H1 (cell line): ENCODE results near the gene SURF2. TPM values are rescaled to one million over a fixed set of nuclear protein-coding genes. Genes with fewer than 3 reads are reported as not detected.

Experiments used
- CTCF ChIA-PET: fragments of 300-600 bp; sonication (Branson Sonifier 250); formaldehyde crosslinking; loops from one replicate; lab custom pipeline; 2021; ENCODE audit not compliant: partially characterized antibody; lab: Charles Lee
- POLR2A ChIA-PET: fragments of 300-600 bp; sonication (Branson Sonifier 250); formaldehyde crosslinking; loops from one replicate; lab custom pipeline; 2021; ENCODE audit warnings: inconsistent platforms; ENCODE audit not compliant: partially characterized antibody; lab: Charles Lee
- DNase-seq, 2 experiments: peaks; one replicate each; pipeline versions ENCODE4 v3.0.0 to v3.0.0-alpha.2; 2010 to 2022; ENCODE audit warnings: low spot score in 2 of 2, low read depth in 1 of 2, mixed read lengths in 1 of 2
- FAIRE-seq: peaks from 2 replicates; lab custom pipeline; 2011; peaks lifted over from hg19 to GRCh38; lab: Jason Lieb, UNC
- H2AFZ ChIP-seq: 2 replicates; pipeline ENCODE4 v1.8.1; 2012; ENCODE audit warnings: low read length, inconsistent platforms
- H2AK5ac ChIP-seq: 2 replicates; pipeline ENCODE4 v1.6.1; 2013; ENCODE audit warnings: low read depth, low read length
- H2BK120ac ChIP-seq: replicated peaks from 2 replicates; pipeline ENCODE3; 2013; ENCODE audit warnings: low read depth, low read length, inconsistent platforms
- H2BK12ac ChIP-seq: 2 replicates; pipeline ENCODE4 v1.6.1; 2013; ENCODE audit warnings: low read depth, low read length
- H2BK15ac ChIP-seq: 2 replicates; pipeline ENCODE4 v1.6.1; 2013; ENCODE audit warnings: low read length
- H2BK20ac ChIP-seq: 2 replicates; pipeline ENCODE4 v1.6.1; 2013; ENCODE audit warnings: low read length
- H2BK5ac ChIP-seq: 2 replicates; pipeline ENCODE4 v1.6.1; 2013; ENCODE audit warnings: low read depth, low read length
- H3K14ac ChIP-seq: 2 replicates; pipeline ENCODE4 v1.6.1; 2013; ENCODE audit warnings: inconsistent platforms; ENCODE audit not compliant: insufficient read length
- H3K18ac ChIP-seq: 2 replicates; pipeline ENCODE4 v1.6.1; 2013; ENCODE audit warnings: low read length; ENCODE audit errors: extremely low read depth
- H3K23ac ChIP-seq: 2 replicates; pipeline ENCODE4 v1.6.1; 2013; ENCODE audit warnings: inconsistent platforms; ENCODE audit not compliant: insufficient read length
- H3K23me2 ChIP-seq: 2 replicates; pipeline ENCODE4 v1.6.1; 2013; ENCODE audit warnings: low read depth, low read length
- H3K27ac ChIP-seq: 2 replicates; pipeline ENCODE4 v1.6.1; 2011; ENCODE audit warnings: low read depth, low read length, inconsistent platforms
- H3K27me3 ChIP-seq, 4 experiments: replicated peaks in 1 of 4; 1 replicate in 1 of 4; 2 replicates in 3 of 4; pipeline versions ENCODE4 v1.6.1 to v1.8.1; 2011 to 2013; ENCODE audit warnings: low read length in 3 of 4, mild to moderate bottlenecking in 3 of 4, inconsistent platforms in 2 of 4, mixed read lengths in 2 of 4, moderate library complexity in 1 of 4; ENCODE audit not compliant: control insufficient read depth in 3 of 4, insufficient read depth in 3 of 4; ENCODE audit errors: extremely low read depth in 1 of 4
- H3K36me3 ChIP-seq, 4 experiments: 2 replicates each; pipeline versions ENCODE4 v1.6.1 to v1.8.1; 2011 to 2013; ENCODE audit warnings: mild to moderate bottlenecking in 4 of 4, low read length in 3 of 4, moderate library complexity in 2 of 4, control low read depth in 1 of 4, inconsistent platforms in 1 of 4; ENCODE audit not compliant: insufficient read depth in 4 of 4, control insufficient read depth in 2 of 4
- H3K4ac ChIP-seq: replicated peaks from 2 replicates; pipeline ENCODE3; 2013; ENCODE audit warnings: low read length, low read depth, mixed read lengths, inconsistent platforms; ENCODE audit not compliant: insufficient read length
- H3K4me1 ChIP-seq, 4 experiments: replicated peaks in 1 of 4; 1 replicate in 1 of 4; 2 replicates in 3 of 4; pipeline versions ENCODE4 v1.6.1 to v1.8.1; 2011 to 2013; ENCODE audit warnings: low read length in 3 of 4, inconsistent platforms in 2 of 4, mixed read lengths in 1 of 4; ENCODE audit not compliant: insufficient read depth in 4 of 4, control insufficient read depth in 3 of 4
- H3K4me2 ChIP-seq, 2 experiments: 2 replicates each; pipeline versions ENCODE4 v1.6.1 to v1.8.1; 2011 to 2013; ENCODE audit warnings: low read depth in 2 of 2, low read length in 2 of 2, control low read depth in 1 of 2, inconsistent platforms in 1 of 2, mild to moderate bottlenecking in 1 of 2; ENCODE audit not compliant: insufficient read depth in 1 of 2
- H3K4me3 ChIP-seq, 4 experiments: fragments of 200-600, 300-600 bp in 1 of 4; sonication (generic), shearing (Covaris generic), sonication (Bioruptor Twin) in 1 of 4; 2 replicates each; pipeline versions ENCODE4 v1.5.1 to v1.8.1; 2011 to 2016; ENCODE audit warnings: low read length in 4 of 4, low read depth in 3 of 4, control low read depth in 2 of 4, inconsistent platforms in 2 of 4, mild to moderate bottlenecking in 2 of 4, mixed read lengths in 1 of 4, moderate library complexity in 1 of 4; ENCODE audit not compliant: insufficient read depth in 2 of 4; ENCODE audit errors: extremely low read depth in 1 of 4
- H3K56ac ChIP-seq: replicated peaks from 2 replicates; pipeline ENCODE3; 2013; ENCODE audit warnings: low read depth, mild to moderate bottlenecking, mixed read lengths, low read length, inconsistent platforms; ENCODE audit not compliant: insufficient read length
- H3K79me1 ChIP-seq: 2 replicates; pipeline ENCODE4 v1.6.1; 2013; ENCODE audit warnings: low read depth, low read length, control low read depth
- H3K79me2 ChIP-seq, 2 experiments: 2 replicates each; pipeline versions ENCODE4 v1.6.1 to v1.8.1; 2012 to 2013; ENCODE audit warnings: low read length in 2 of 2, mild to moderate bottlenecking in 2 of 2, inconsistent platforms in 1 of 2; ENCODE audit not compliant: insufficient read depth in 2 of 2, control insufficient read depth in 1 of 2
- H3K9ac ChIP-seq, 4 experiments: replicated peaks in 1 of 4; 1 replicate in 1 of 4; 2 replicates in 3 of 4; pipeline versions ENCODE4 v1.6.1 to v1.8.1; 2011 to 2013; ENCODE audit warnings: low read depth in 3 of 4, low read length in 3 of 4, control low read depth in 2 of 4, mild to moderate bottlenecking in 2 of 4, moderate library complexity in 2 of 4, inconsistent platforms in 1 of 4; ENCODE audit errors: extremely low read depth in 1 of 4
- H3K9me3 ChIP-seq, 2 experiments: 2 replicates each; pipeline versions ENCODE4 v1.6.1 to v1.8.1; 2012 to 2013; ENCODE audit warnings: mild to moderate bottlenecking in 2 of 2, moderate library complexity in 2 of 2, control low read depth in 1 of 2, inconsistent platforms in 1 of 2, low read depth in 1 of 2, low read length in 1 of 2, mixed read lengths in 1 of 2; ENCODE audit not compliant: insufficient read depth in 2 of 2
- H4K20me1 ChIP-seq, 2 experiments: replicated peaks in 1 of 2; 2 replicates each; pipeline versions ENCODE3 to v1.8.1; 2011 to 2013; ENCODE audit warnings: inconsistent platforms in 2 of 2, low read length in 2 of 2, mild to moderate bottlenecking in 1 of 2; ENCODE audit not compliant: insufficient read depth in 2 of 2, control insufficient read depth in 1 of 2
- H4K5ac ChIP-seq: 2 replicates; pipeline ENCODE4 v1.6.1; 2013; ENCODE audit warnings: low read length, low read depth, mixed read lengths, inconsistent platforms; ENCODE audit not compliant: insufficient read length
- H4K8ac ChIP-seq: 2 replicates; pipeline ENCODE4 v1.8.0; 2013; ENCODE audit warnings: mild to moderate bottlenecking, moderate library complexity, low read length, inconsistent platforms; ENCODE audit not compliant: insufficient read depth; ENCODE audit errors: extremely low read depth
- H4K91ac ChIP-seq: replicated peaks from 2 replicates; pipeline ENCODE3; 2013; ENCODE audit warnings: low read length, mixed read lengths, inconsistent platforms; ENCODE audit not compliant: insufficient read length
- ASH2L ChIP-seq: fragments of 200-600, 300-600 bp; sonication (generic); IDR thresholded peaks from one replicate; pipeline ENCODE4 v1.7.1; 2017; ENCODE audit warnings: low read length
- CBX5 ChIP-seq: fragments of 300-800, 300-1000 bp; sonication (generic); IDR thresholded peaks from 2 replicates; pipeline ENCODE4 v1.7.1; 2016; ENCODE audit warnings: antibody characterized with exemption, low read length, low read depth
- CREB1 ChIP-seq: IDR thresholded peaks from 2 replicates; pipeline ENCODE4 v1.6.1; 2012; ENCODE audit warnings: inconsistent platforms
- GABPA ChIP-seq: IDR thresholded peaks from 2 replicates; pipeline ENCODE4 v1.6.1; 2011; ENCODE audit warnings: mild to moderate bottlenecking, low read length, moderate library complexity, borderline replicate concordance; ENCODE audit not compliant: insufficient read depth
- KDM4A ChIP-seq: IDR thresholded peaks from one replicate; pipeline ENCODE4 v1.7.1; 2012; ENCODE audit warnings: low read depth, mild to moderate bottlenecking, moderate library complexity, low read length, inconsistent platforms; ENCODE audit not compliant: severe bottlenecking
- POLR2AphosphoS5 ChIP-seq: IDR thresholded peaks from 2 replicates; pipeline ENCODE4 v1.6.1; 2011; ENCODE audit warnings: low read depth, low read length
- WGBS, 2 experiments: shearing (Covaris generic) in 1 of 2; methylation state at CpG; one replicate each; pipeline versions ENCODE4 v1.1.6 to v1.1.7; 2013 to 2015; ENCODE audit warnings: low lambda C conversion rate in 2 of 2, mixed read lengths in 2 of 2, inconsistent platforms in 1 of 2, low coverage in 1 of 2, missing lambda C conversion rate in 1 of 2; ENCODE audit not compliant: insufficient replicate concordance in 2 of 2, insufficient coverage in 1 of 2, insufficient read length in 1 of 2; ENCODE audit errors: extremely low coverage in 1 of 2, missing lambda C conversion rate in 1 of 2; 5-methylcytosine and 5-hydroxymethylcytosine counted together
- polyA plus RNA-seq, 7 experiments: library from polyadenylated mRNA; depleted of rRNA in 3 of 7; stranded (reverse) in 5 of 7; unstranded in 2 of 7; fragments of >200 nt in 5 of 7; fragments of 200-250 nt in 2 of 7; gene quantifications; 1 replicate in 5 of 7; 2 replicates in 1 of 7; 4 replicates in 1 of 7; pipeline versions ENCODE4 v1.2.1 to v1.2.3, GENCODE V29; 2011 to 2013; ENCODE audit warnings: missing spikeins in 2 of 7, mixed read lengths in 2 of 7
- total RNA-seq: library from RNA; stranded (reverse); fragmentation: NEBNext Ultra II Directional; extraction: Animal tissue kit (Norgen Biotek cat#: 25700); gene quantifications from 2 replicates; pipeline ENCODE4 v1.2.1, GENCODE V29; 2021

SURF2 gene
- total and polyA plus RNA-seq, 2 of the 8 experiments (the other 6 are each of a cell fraction or from before 2014, with no cell fraction given), result 36.6 to 37.7 TPM

GRCh38 chr9:133353548-133353947 is 2.8 kb upstream of the SURF2 start:
- peaks cover 20 to 45% (median 39%) of the 10 kb centered on the region in 4 experiments for H3K36me3 ChIP-seq
- no peak overlapping the region for H3K56ac ChIP-seq
- no peak overlapping the region for H4K91ac ChIP-seq
- no peak overlapping the region for H3K4ac ChIP-seq
- H2BK120ac ChIP-seq, result no peak overlapping the region
- 84% methylated on average over 5 of the region's 5 CpGs; no CpG with 5 or more reads in 1 of the 2 experiments for WGBS, 2 experiments
- H2BK20ac ChIP-seq, result no peak overlapping the region
- H2AK5ac ChIP-seq, result no peak overlapping the region
- no peak overlapping the region for H3K27ac ChIP-seq
- no peak overlapping the region for H2BK15ac ChIP-seq
- no peak overlapping the region for H2AFZ ChIP-seq
- no peak overlapping the region for H3K18ac ChIP-seq
- no peak for DNase-seq
- H3K9ac ChIP-seq, result no peak overlapping the region
- H3K4me2 ChIP-seq, result no peak overlapping the region
- H3K79me1 ChIP-seq, result no peaks in the 10 kb centered on the region; the same call in 1 of the 2 replicates
- TF ChIP-seq GABPA (no peak), KDM4A (no peak), CBX5 (no peak), POLR2AphosphoS5 (peak; percentile 71; the same call in 1 of the 2 replicates), ASH2L (no peak), CREB1 (no peak)
- POLR2A ChIA-PET, result interaction anchor here (0.9 to 16.1 kb wide), 14 partner anchors 9 to 133 kb away, joined by 3 to 461 read pairs (median 6); partner anchors contain the start of genes CACFD1, MED22, RPL7A and STKLD1
- no peak overlapping the region for H3K14ac ChIP-seq
- no peak overlapping the region for H2BK5ac ChIP-seq
- FAIRE-seq, result no peak
- H3K79me2 ChIP-seq, result peaks cover 5 to 33% of the 10 kb centered on the region in 2 experiments
- no peak overlapping the region for H3K4me3 ChIP-seq
- no peaks in the 10 kb centered on the region for H3K9me3 ChIP-seq
- H2BK12ac ChIP-seq, result no peak overlapping the region
- H3K4me1 ChIP-seq, result peaks cover 0 to 12% (median 5%) of the 10 kb centered on the region in 4 experiments; a peak in 6 of 7 replicates
- H3K27me3 ChIP-seq, result no peaks in the 10 kb centered on the region
- CTCF ChIA-PET, result interaction anchor here (0.8 to 8.2 kb wide), 5 partner anchors 12 to 134 kb away, joined by 3 to 90 read pairs (median 7); no protein-coding TSS in a partner anchor
- H4K5ac ChIP-seq, result no peak overlapping the region
- no peak overlapping the region for H3K23ac ChIP-seq
- H4K20me1 ChIP-seq, result peaks cover 6 to 13% of the 10 kb centered on the region in 2 experiments
- no peak overlapping the region for H4K8ac ChIP-seq
- H3K23me2 ChIP-seq, result peaks cover 8% of the 10 kb centered on the region; the same call in 1 of the 2 replicates
